Neural cell (in vitro differentiated cells): ENCODE measurements around the gene TGFBR2. TPM values are rescaled to one million over a fixed set of nuclear protein-coding genes. Genes with fewer than 3 reads are reported as not detected.

Experiments
- H2AFZ ChIP-seq: fragments of 200-600, 300-800 bp; sonication (generic), shearing (Covaris generic); 2 replicates; pipeline ENCODE4 v1.6.0; 2014; ENCODE audit warnings: low read depth, mild to moderate bottlenecking, antibody characterized with exemption, low read length, moderate library complexity
- H3F3A ChIP-seq: fragments of 200-600 bp; shearing (Covaris generic); 2 replicates; pipeline ENCODE4 v1.6.1; 2016; ENCODE audit warnings: mild to moderate bottlenecking, moderate library complexity, mixed read lengths, antibody characterized with exemption, low read length; ENCODE audit not compliant: insufficient read depth, poor library complexity, severe bottlenecking
- H3K27ac ChIP-seq: fragments of 200-600, 300-800 bp; sonication (generic), shearing (Covaris generic); 2 replicates; pipeline ENCODE4 v1.5.1; 2014; ENCODE audit warnings: mild to moderate bottlenecking, low read length, moderate library complexity
- H3K27me3 ChIP-seq: fragments of 300-800, 200-600 bp; sonication (generic), shearing (Covaris generic); 2 replicates; pipeline ENCODE4 v1.6.0; 2014; ENCODE audit warnings: mild to moderate bottlenecking, low read depth, low read length, moderate library complexity; ENCODE audit not compliant: insufficient read depth
- H3K36me3 ChIP-seq: fragments of 300-800, 200-600 bp; sonication (generic), shearing (Covaris generic); 2 replicates; pipeline ENCODE4 v1.5.1; 2014; ENCODE audit warnings: mild to moderate bottlenecking, antibody characterized with exemption, low read length, moderate library complexity; ENCODE audit not compliant: insufficient read depth
- H3K4me2 ChIP-seq: fragments of 300-800, 200-600 bp; sonication (generic), shearing (Covaris generic); 2 replicates; pipeline ENCODE4 v1.6.0; 2014; ENCODE audit warnings: mild to moderate bottlenecking, low read length
- H3K4me3 ChIP-seq: fragments of 300-800, 200-600 bp; sonication (generic), shearing (Covaris generic); 2 replicates; pipeline ENCODE4 v1.5.1; 2014; ENCODE audit warnings: mild to moderate bottlenecking, low read length, moderate library complexity
- H3K79me2 ChIP-seq: fragments of 200-600 bp; shearing (Covaris generic); replicated peaks from 2 replicates; pipeline ENCODE4 v1.6.0; 2014; ENCODE audit warnings: mild to moderate bottlenecking, low read length, moderate library complexity; ENCODE audit not compliant: insufficient read depth
- H3K9ac ChIP-seq: fragments of 300-800, 200-600 bp; sonication (generic), shearing (Covaris generic); 2 replicates; pipeline ENCODE4 v1.6.1; 2016; ENCODE audit warnings: mild to moderate bottlenecking, low read length, mixed read lengths
- H3K9me2 ChIP-seq: fragments of 200-600 bp; shearing (Covaris generic); 2 replicates; pipeline ENCODE4 v1.6.1; 2016; ENCODE audit warnings: mild to moderate bottlenecking, low read length, mixed read lengths; ENCODE audit not compliant: insufficient read depth
- H3K9me3 ChIP-seq: fragments of 200-600, 300-800 bp; sonication (generic), shearing (Covaris generic); 2 replicates; pipeline ENCODE4 v1.6.1; 2016; ENCODE audit warnings: mild to moderate bottlenecking, mixed run types, low read length, moderate library complexity, mixed read lengths
- H4K20me1 ChIP-seq: fragments of 200-600 bp; shearing (Covaris generic); 2 replicates; pipeline ENCODE4 v1.6.1; 2016; ENCODE audit warnings: mild to moderate bottlenecking, mixed run types; ENCODE audit not compliant: insufficient read depth
- CTCF ChIP-seq: fragments of 450-650 bp; IDR thresholded peaks from 2 replicates; pipeline ENCODE4 v1.5.1; 2014; ENCODE audit warnings: antibody characterized with exemption, mild to moderate bottlenecking, moderate library complexity; ENCODE audit not compliant: poor library complexity, severe bottlenecking
- EZH2 ChIP-seq: fragments of 200-600, 300-800 bp; shearing (Covaris generic), sonication (generic); IDR thresholded peaks from 2 replicates; pipeline ENCODE4 v1.6.1; 2014; ENCODE audit warnings: antibody characterized with exemption, low read length, borderline replicate concordance, mild to moderate bottlenecking; ENCODE audit not compliant: insufficient read depth, poor library complexity, severe bottlenecking
- MXI1 ChIP-seq: fragments of 450-650 bp; conservative IDR thresholded peaks from 2 replicates; pipeline ENCODE4 v1.6.1; 2014; ENCODE audit warnings: antibody characterized with exemption, mild to moderate bottlenecking; ENCODE audit not compliant: poor library complexity, severe bottlenecking
- POLR2AphosphoS5 ChIP-seq: IDR thresholded peaks from 2 replicates; pipeline ENCODE4 v1.6.1; 2012
- RAD21 ChIP-seq: fragments of 450-650 bp; conservative IDR thresholded peaks from 2 replicates; pipeline ENCODE4 v1.6.1; 2014; ENCODE audit warnings: antibody characterized with exemption, mild to moderate bottlenecking, moderate library complexity
- REST ChIP-seq: IDR thresholded peaks from 2 replicates; pipeline ENCODE4 v1.6.1; 2012; ENCODE audit warnings: borderline replicate concordance
- SMC3 ChIP-seq: fragments of 450-650 bp; conservative IDR thresholded peaks from 2 replicates; pipeline ENCODE4 v1.6.1; 2014; ENCODE audit warnings: antibody characterized with exemption, mild to moderate bottlenecking, moderate library complexity; ENCODE audit not compliant: poor library complexity
- TAF1 ChIP-seq: IDR thresholded peaks from 2 replicates; pipeline ENCODE4 v1.6.1; 2012; ENCODE audit warnings: low read depth
- polyA plus RNA-seq: library from polyadenylated mRNA; depleted of rRNA; stranded (reverse); fragments of >200 nt; gene quantifications from 2 replicates; pipeline ENCODE4 v1.2.3, GENCODE V29; 2014

TGFBR2 gene
- polyA plus RNA-seq, 1 donor from 2014 or later = not detected

GRCh38 chr3:30672287-30672735 lies 65.9 kb downstream of the TGFBR2 start:
- H3K4me3 ChIP-seq = no peak overlapping the region
- no peak overlapping the region for H3K27ac ChIP-seq
- no peak overlapping the region for H2AFZ ChIP-seq
- no peaks in the 10 kb centered on the region for H3K79me2 ChIP-seq
- H3K36me3 ChIP-seq = no peaks in the 10 kb centered on the region
- no peak for TF ChIP-seq SMC3
- TF ChIP-seq TAF1 = no peak
- no peak for TF ChIP-seq MXI1
- no peaks in the 10 kb centered on the region for H3K9me2 ChIP-seq
- no peaks in the 10 kb centered on the region for H3F3A ChIP-seq
- no peak overlapping the region for H3K9ac ChIP-seq
- no peaks in the 10 kb centered on the region for H3K9me3 ChIP-seq
- no peaks in the 10 kb centered on the region for H4K20me1 ChIP-seq
- H3K4me2 ChIP-seq = no peak overlapping the region
- no peaks in the 10 kb centered on the region for H3K27me3 ChIP-seq

GRCh38 chr3:30672959-30673358 lies 66.6 kb downstream of the TGFBR2 start:
- H3K27me3 ChIP-seq = no peaks in the 10 kb centered on the region
- TF ChIP-seq REST = no peak
- no peak for TF ChIP-seq RAD21
- no peak for TF ChIP-seq POLR2AphosphoS5
- no peak for TF ChIP-seq EZH2
- no peak for TF ChIP-seq SMC3
- TF ChIP-seq CTCF = no peak
- no peaks in the 10 kb centered on the region for H3K79me2 ChIP-seq
- no peaks in the 10 kb centered on the region for H3K36me3 ChIP-seq
- no peaks in the 10 kb centered on the region for H3F3A ChIP-seq
- H3K4me2 ChIP-seq = no peak overlapping the region
- no peak overlapping the region for H3K27ac ChIP-seq
- H3K9me3 ChIP-seq = no peaks in the 10 kb centered on the region
- H3K4me3 ChIP-seq = no peak overlapping the region
- H4K20me1 ChIP-seq = no peaks in the 10 kb centered on the region
- H3K9ac ChIP-seq = no peak overlapping the region
- H3K9me2 ChIP-seq = no peaks in the 10 kb centered on the region
- H2AFZ ChIP-seq = no peak overlapping the region
